Measurements from ENCODE around the gene ZNF239. TPM values are rescaled to one million over a fixed set of nuclear protein-coding genes. Genes with fewer than 3 reads are reported as not detected.
"Not testable (repeated sequence)": the region's sequence is repeated elsewhere in the genome, so short reads cannot be mapped to it uniquely, and the experiment has no call there.

The ZNF239 gene
- total RNA-seq = 1 to 10 TPM; 1.5 to 1.7 TPM

DNA sequence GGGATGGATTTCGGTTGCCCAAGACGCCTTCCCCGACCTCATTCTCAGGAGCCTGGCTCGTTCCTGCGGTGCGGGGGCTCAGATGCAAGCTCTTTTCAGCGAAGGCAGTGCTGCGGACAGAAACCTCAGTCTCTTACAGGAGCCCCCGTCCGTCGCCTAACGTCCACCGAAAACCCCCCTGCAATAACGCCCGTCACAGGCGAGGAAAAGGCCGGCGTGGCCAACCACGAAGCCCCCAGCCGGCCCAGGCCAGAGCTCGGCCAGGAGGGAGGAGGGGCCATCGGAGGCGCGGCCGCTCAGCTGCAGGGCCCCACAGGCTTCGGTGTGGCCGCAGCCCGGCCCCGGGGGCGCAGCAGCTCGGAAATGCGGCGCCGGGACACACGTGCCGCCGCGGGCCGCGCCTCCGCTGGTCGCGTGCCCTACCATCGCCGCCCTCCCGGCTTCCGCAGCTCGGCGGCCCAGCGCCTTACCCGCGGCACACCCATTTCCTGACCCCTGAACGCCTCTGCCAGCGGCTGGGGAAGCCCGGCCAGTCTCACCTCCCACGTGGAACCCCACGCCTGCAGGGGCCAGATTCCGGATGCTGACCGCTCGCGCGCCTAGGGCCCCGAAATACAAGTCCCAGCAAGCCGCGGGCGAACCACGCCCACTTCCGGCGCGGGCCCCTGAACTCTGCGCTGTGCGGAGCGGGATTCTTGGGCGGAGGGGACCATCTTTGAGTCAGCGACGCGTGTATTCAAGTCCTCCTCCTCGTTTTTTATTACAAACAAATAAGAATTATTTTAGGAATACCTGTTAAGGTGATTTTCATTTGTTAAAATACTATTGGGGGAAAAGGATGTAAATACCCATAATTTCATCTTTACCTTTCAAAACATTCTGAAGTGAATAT, at the start of gene ZNF239:
Gene ZNF239, minus strand, starts transcription at position 616 of the 892 bp plus-strand sequence. CDS start 16,537 bp downstream, outside the sequence.
- H3K9me3 Mint-ChIP-seq = peaks cover 29% of the 10 kb centered on the region
- intact Hi-C loops (cut with micrococcal nuclease) = loop anchor here (1.0 to 10.0 kb wide), 4 partner anchors 74 to 939 kb away; partner anchors contain the start of genes HNRNPF, ZNF32 and ZNF33B
- peak within 1 kb of the TSS; percentile 70 for H3K4me3 Mint-ChIP-seq
- CTCF ChIA-PET = no interaction called here
- H3K36me3 Mint-ChIP-seq = peaks cover 17% of the 10 kb centered on the region
- H3K4me1 Mint-ChIP-seq (ENCODE audit: low read depth) = peaks cover 50% of the 10 kb centered on the region
- H3K27me3 Mint-ChIP-seq = no peaks in the 10 kb centered on the region
- POLR2A ChIA-PET = interaction anchor here (1.0 kb wide), 1 partner anchor 33 kb away, joined by 3 read pairs; the partner anchor contains the start of gene ZNF485
- H3K27ac Mint-ChIP-seq = peak within 1 kb of the TSS; percentile 65
- DNase-seq = peak; percentile 90

DNA sequence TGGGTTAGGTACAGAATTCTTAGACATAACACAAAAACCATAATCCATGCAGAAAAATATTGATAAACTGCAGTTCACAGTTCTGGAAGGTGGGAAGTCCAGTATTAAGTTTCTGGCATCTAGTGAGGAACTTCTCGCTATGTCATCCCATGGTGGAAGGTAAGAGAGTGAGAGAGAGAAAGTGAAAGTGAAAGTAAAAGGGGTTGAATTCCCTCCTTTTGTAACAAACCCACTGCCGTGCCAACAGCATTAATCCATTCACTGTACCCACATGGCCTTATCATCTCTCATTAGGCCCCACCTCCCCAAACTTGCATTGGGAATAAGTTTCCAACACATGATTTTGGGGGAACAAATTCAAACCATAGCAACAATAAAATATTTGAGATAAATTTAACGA, 48.9 kb upstream of the ZNF239 start:
- Mint-ChIP-seq H3K27ac (peak overlapping the region; percentile 21), H3K9me3 (peaks cover 25% of the 10 kb centered on the region), H3K27me3 (no peaks in the 10 kb centered on the region), H3K36me3 (peaks cover 18% of the 10 kb centered on the region), H3K4me1 (ENCODE audit: low read depth) (peaks cover 19% of the 10 kb centered on the region), H3K4me3 (peak overlapping the region; percentile 34)
- ChIA-PET POLR2A (no interaction called here), CTCF (interaction anchor here (1.1 kb wide), 1 partner anchor 9 kb away, joined by 3 read pairs; no protein-coding TSS in a partner anchor)
- no peak for DNase-seq
- intact Hi-C loops (cut with micrococcal nuclease) = no loop called here

DNA sequence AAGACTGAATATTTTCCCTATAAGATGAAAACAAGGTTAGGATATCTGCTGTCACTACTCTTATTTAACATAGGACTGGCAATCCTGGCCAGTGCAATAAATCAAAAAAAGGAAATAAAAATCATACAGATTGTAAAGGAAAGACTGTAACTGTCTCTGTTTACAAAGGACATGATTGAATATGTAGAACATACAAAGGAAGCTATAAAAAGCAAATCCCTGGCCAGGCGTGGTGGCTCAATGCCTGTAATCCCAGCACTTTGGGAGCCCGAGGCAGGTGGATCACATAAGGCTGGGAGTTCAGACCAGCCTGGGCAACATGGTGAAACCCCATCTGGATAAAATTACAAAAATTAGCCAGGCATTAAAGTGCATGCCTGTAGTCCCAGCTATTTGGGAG, 47.6 kb upstream of the ZNF239 start:
- Mint-ChIP-seq H3K36me3 (peaks cover 27% of the 10 kb centered on the region), H3K27ac (no peak overlapping the region), H3K27me3 (no peaks in the 10 kb centered on the region), H3K9me3 (peaks cover 30% of the 10 kb centered on the region), H3K4me3 (no peak overlapping the region), H3K4me1 (ENCODE audit: low read depth) (peaks cover 19% of the 10 kb centered on the region)
- intact Hi-C loops (cut with micrococcal nuclease) = no loop called here
- ChIA-PET POLR2A (no interaction called here), CTCF (interaction anchor here (1.1 kb wide), 1 partner anchor 10 kb away, joined by 3 read pairs; no protein-coding TSS in a partner anchor)
- no peak for DNase-seq

DNA sequence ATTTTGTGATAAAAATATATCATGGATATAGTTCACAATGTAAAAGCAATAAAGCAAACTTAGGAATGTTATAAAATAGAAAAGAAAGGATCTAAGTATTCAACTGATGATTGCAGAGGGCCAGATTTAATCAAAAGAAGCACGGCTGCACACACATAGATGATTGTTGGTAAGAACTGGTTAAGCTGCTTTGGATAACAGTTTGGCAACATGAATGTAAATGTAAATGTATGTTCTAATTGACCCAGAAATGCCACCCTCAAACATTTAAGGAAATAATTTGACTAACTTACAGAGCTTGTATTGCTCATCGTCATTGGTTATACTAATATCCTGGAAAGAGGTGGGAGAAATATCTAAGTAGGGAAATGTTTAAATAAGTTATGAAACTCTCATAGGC, 45.0 kb upstream of the ZNF239 start:
- peaks cover 52% of the 10 kb centered on the region for H3K9me3 Mint-ChIP-seq
- ChIA-PET POLR2A (no interaction called here), CTCF (no interaction called here)
- no peak overlapping the region for H3K27ac Mint-ChIP-seq
- peaks cover 19% of the 10 kb centered on the region for H3K4me1 Mint-ChIP-seq (ENCODE audit: low read depth)
- intact Hi-C loops (cut with micrococcal nuclease) = no loop called here
- no peaks in the 10 kb centered on the region for H3K27me3 Mint-ChIP-seq
- peaks cover 53% of the 10 kb centered on the region for H3K36me3 Mint-ChIP-seq
- no peak for DNase-seq
- H3K4me3 Mint-ChIP-seq = no peak overlapping the region

DNA sequence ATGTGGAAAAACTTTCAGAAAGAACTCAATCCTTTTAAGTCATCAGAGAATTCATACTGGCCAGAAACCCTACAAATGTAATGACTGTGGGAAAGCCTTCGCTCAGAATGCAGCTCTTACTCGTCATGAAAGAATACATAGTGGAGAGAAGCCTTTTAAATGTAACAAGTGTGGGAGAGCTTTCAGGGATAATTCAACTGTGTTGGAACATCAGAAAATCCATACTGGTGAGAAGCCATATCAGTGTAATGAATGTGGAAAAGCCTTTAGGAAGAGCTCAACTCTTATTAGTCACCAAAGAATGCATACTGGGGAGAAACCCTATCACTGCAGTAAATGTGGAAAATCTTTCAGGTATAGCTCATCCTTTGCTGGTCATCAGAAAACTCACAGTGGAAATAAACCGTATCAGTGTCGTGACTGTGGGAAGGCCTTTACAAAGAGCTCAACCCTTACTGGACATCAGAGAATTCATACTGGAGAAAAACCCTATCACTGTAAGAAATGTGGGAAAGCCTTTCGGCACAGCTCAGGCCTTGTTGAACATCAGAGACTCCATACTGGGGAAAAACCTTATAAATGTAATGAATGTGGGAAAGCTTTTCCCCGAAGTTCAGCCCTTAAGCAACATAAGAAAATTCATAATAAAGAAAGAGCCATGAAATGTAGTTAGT, 42.4 kb upstream of the ZNF239 start:
- intact Hi-C loops (cut with micrococcal nuclease) = no loop called here
- DNase-seq = no peak
- Mint-ChIP-seq H3K36me3 (peaks cover 69% of the 10 kb centered on the region), H3K9me3 (peaks cover 47% of the 10 kb centered on the region), H3K27me3 (no peaks in the 10 kb centered on the region), H3K4me1 (ENCODE audit: low read depth) (peaks cover 3% of the 10 kb centered on the region), H3K27ac (no peak overlapping the region), H3K4me3 (no peak overlapping the region)
- CTCF ChIA-PET = no interaction called here
- POLR2A ChIA-PET = no interaction called here

DNA sequence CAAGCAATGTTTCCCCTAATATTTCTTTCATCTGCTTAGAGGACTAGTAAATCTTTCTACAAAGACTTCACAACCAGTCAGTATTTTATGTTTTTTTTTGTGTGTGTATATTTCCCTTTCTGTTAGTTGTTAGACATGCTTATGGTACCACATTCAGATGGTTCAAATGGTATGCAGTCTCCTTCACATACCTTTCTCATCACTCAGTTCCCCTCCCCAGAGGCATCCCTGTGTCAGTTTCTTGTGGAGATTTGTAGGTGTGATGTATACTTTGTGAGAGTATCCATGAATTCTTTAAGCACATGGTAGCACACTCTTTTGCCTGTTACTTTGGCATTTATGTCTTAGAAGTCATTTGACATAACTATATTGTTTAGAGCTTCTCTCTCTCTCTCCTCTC, 36.2 kb upstream of the ZNF239 start:
- intact Hi-C loops (cut with micrococcal nuclease) = no loop called here
- DNase-seq = no peak
- no peak overlapping the region for H3K27ac Mint-ChIP-seq
- peaks cover 9% of the 10 kb centered on the region for H3K9me3 Mint-ChIP-seq
- peaks cover 34% of the 10 kb centered on the region for H3K4me1 Mint-ChIP-seq (ENCODE audit: low read depth)
- ChIA-PET CTCF (no interaction called here), POLR2A (no interaction called here)
- no peak overlapping the region for H3K4me3 Mint-ChIP-seq
- H3K27me3 Mint-ChIP-seq = no peaks in the 10 kb centered on the region
- peaks cover 60% of the 10 kb centered on the region for H3K36me3 Mint-ChIP-seq

DNA sequence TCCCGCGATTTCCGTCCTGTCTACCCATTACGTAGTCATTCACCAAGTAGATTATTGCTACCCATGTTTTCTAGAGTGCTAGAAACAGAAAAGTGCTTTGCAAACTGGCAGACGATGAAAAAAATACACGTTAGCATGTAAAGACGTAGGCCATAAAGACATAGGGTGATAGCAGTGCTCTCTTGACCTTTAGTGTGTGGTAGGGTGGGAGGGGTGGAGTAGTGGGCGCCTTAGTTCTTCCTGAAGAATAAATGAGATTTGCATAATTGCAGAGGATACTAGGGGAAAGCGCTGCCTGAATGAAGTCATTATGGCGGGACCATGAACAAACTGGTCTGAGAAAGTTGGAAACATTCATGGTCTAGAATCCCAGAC, 32.8 kb upstream of the ZNF239 start:
- Mint-ChIP-seq H3K9me3 (no peaks in the 10 kb centered on the region), H3K36me3 (peaks cover 31% of the 10 kb centered on the region), H3K4me1 (ENCODE audit: low read depth) (peaks cover 32% of the 10 kb centered on the region), H3K27ac (peak overlapping the region; percentile 69), H3K4me3 (peak overlapping the region; percentile 79), H3K27me3 (no peaks in the 10 kb centered on the region)
- POLR2A ChIA-PET = interaction anchor here (1.4 kb wide), 2 partner anchors 12 to 33 kb away, joined by 3 to 7 read pairs; no protein-coding TSS in a partner anchor
- intact Hi-C loops (cut with micrococcal nuclease) = no loop called here
- DNase-seq = no peak
- CTCF ChIA-PET = no interaction called here

DNA sequence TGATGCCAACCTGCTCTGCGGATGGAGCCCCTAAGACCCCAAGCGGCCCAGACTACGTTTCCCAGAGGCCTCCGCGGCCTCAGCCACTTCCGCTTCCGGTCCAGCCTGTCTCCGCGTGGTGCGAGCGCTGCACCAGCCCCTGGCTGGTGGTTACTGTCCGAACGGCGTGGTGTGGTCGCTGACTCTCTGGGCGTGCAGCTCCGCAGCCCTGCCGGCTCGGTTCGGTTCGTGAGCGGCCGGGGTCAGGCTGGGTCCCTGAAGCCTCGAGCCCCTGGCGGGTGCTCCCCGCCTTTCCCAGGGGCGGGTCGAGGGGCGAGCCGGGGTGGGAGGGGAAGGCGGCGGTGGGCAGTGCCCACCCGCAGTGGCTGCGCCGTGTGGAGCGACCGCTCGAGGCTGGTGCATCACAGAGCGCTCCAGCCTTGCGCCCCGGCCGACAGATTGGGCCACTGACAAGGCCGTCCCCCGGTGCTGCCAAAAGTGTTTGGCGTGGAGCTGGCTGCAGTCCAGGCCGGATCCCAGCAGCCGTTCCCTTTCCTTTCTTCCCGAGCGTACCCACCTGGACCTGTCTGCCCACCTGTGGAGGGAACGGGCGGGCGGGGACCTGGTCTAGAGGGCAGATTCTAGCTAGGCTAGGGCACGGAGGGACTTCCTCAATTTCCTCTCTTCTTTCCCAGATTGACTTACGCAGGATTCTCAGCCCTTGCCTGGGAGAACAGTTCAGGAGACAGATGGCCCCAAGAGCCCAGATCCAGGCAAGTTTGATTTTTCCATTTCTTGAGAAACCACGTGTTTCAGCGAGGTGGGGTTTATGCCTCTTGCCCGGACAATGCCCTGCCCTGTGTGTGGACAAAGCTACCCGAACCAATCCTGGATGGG, 32.1 kb upstream of the ZNF239 start, which contains the start of gene ZNF485:
Gene ZNF485, plus strand, starts transcription at position 116 of the 876 bp plus-strand sequence. Its CDS starts 613 bp downstream, at position 729.
- intact Hi-C loops (cut with micrococcal nuclease) = loop anchor here (1.0 kb wide), 3 partner anchors 10 to 42 kb away; partner anchors contain the start of gene ZNF32
- Mint-ChIP-seq H3K27me3 (no peaks in the 10 kb centered on the region), H3K36me3 (peaks cover 24% of the 10 kb centered on the region), H3K27ac (peak within 1 kb of the TSS; percentile 69), H3K4me1 (ENCODE audit: low read depth) (peaks cover 32% of the 10 kb centered on the region), H3K9me3 (no peaks in the 10 kb centered on the region), H3K4me3 (peak within 1 kb of the TSS; percentile 79)
- ChIA-PET CTCF (no interaction called here), POLR2A (interaction anchor here (1.4 kb wide), 2 partner anchors 11 to 33 kb away, joined by 3 to 7 read pairs; no protein-coding TSS in a partner anchor)
- peak; percentile 73 for DNase-seq

DNA sequence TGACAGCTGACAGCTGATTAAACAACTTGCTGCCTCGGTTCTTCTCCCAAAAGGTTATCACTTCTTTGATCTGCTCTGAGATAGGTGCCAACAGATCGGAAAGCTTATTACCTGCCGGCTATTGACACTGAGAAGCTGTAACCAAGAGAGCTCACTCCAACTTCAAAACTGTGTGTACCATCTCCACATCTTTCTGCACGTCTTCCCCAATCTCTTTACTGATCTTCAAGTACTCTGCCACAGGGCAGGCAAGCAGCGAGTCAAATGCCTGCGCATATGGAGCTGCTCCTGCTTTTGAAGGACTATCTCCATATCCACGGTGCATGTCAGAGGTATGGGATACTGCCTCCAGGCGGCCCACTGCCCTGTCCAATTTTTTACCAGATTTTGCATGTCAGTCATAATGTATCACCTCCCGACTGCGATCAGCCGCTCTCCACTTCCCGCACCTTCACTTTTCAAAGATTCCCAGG, 31.5 kb upstream of the ZNF239 start:
- no peak overlapping the region for H3K27ac Mint-ChIP-seq
- intact Hi-C loops (cut with micrococcal nuclease) = loop anchor here (1.0 kb wide), 3 partner anchors 10 to 42 kb away; partner anchors contain the start of gene ZNF32
- DNase-seq = no peak
- ChIA-PET CTCF (no interaction called here), POLR2A (interaction anchor here (1.4 kb wide), 2 partner anchors 11 to 32 kb away, joined by 3 to 7 read pairs; no protein-coding TSS in a partner anchor)
- peak overlapping the region; percentile 79 for H3K4me3 Mint-ChIP-seq
- peaks cover 32% of the 10 kb centered on the region for H3K4me1 Mint-ChIP-seq (ENCODE audit: low read depth)
- no peaks in the 10 kb centered on the region for H3K9me3 Mint-ChIP-seq
- H3K27me3 Mint-ChIP-seq = no peaks in the 10 kb centered on the region
- peaks cover 21% of the 10 kb centered on the region for H3K36me3 Mint-ChIP-seq

DNA sequence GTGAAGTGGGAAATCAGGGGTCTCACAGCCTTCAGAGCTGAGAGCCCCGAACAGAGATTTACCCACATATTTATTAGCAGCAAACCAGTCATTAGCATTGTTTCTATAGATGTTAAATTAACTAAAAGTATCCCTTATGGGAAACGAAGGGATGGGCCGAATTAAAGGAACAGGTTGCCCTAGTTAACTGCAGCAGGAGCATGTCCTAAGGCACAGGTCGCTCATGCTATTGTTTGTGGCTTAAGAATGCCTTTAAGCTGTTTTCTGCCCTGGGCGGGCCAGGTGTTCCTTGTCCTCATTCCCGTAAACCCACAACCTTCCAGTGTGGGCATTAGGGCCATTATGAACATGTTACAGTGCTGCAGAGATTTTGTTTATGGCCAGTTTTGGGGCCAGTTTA, 27.2 kb upstream of the ZNF239 start:
- H3K4me3 Mint-ChIP-seq; H3K9me3 Mint-ChIP-seq; H3K36me3 Mint-ChIP-seq; POLR2A ChIA-PET; H3K27ac Mint-ChIP-seq; CTCF ChIA-PET; DNase-seq; H3K27me3 Mint-ChIP-seq; intact Hi-C loops (cut with micrococcal nuclease); H3K4me1 Mint-ChIP-seq (ENCODE audit: low read depth): not testable (repeated sequence)

DNA sequence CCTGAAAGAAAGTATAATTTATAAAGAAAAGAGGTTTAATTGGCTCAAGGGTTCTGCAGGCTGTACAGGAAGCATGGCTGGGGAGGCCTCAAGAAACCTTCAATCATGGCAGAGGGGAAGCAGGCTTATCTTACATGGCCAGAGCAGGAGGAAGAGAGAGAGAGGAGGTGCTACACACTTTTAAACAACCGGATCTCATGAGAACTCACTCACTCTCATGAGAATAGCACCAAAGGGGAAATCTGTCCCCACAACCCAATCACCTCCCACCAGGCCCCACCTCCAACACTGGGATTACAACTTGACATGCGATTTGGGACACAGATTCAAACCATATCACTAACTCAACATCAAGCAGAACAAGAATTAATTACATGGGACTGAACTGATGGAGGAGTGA, 24.9 kb upstream of the ZNF239 start:
- no peaks in the 10 kb centered on the region for H3K27me3 Mint-ChIP-seq
- H3K36me3 Mint-ChIP-seq = no peaks in the 10 kb centered on the region
- H3K4me1 Mint-ChIP-seq (ENCODE audit: low read depth) = peaks cover 23% of the 10 kb centered on the region
- H3K27ac Mint-ChIP-seq = no peak overlapping the region
- intact Hi-C loops (cut with micrococcal nuclease) = loop anchor here (5.0 kb wide), 1 partner anchor 457 kb away; no protein-coding TSS in a partner anchor
- DNase-seq = no peak
- no peaks in the 10 kb centered on the region for H3K9me3 Mint-ChIP-seq
- ChIA-PET POLR2A (no interaction called here), CTCF (no interaction called here)
- H3K4me3 Mint-ChIP-seq = no peak overlapping the region

Measured in activated CD4-positive, alpha-beta memory T cell treated with anti-CD3 and anti-CD28 coated beads for 36 hours (primary cell).